ENCODE data around the gene PRAC1.
"Not testable (repeated sequence)": the region's sequence is repeated elsewhere in the genome, so short reads cannot be mapped to it uniquely, and the experiment has no call there.

Gene PRAC1

DNA sequence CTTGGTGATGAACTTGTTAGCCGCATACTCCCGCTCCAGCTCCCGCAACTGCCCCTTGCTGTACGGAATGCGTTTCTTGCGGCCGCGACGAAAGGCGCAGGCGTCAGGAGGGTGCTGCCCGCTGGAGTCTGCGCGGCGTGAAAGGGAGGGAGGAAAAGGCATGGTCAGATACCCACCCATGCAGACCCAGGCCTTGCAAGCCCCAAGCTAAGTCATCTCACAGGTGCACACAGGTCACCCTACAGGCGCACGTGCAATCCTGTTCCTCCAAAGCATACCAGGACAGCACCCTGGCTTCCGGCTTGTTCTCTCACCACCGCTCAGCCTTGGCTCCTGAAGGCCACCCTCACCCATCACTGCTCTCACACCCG lies 4.6 kb upstream of the PRAC1 start:
- DNase-seq (ENCODE audit: low read depth): no peak

DNA sequence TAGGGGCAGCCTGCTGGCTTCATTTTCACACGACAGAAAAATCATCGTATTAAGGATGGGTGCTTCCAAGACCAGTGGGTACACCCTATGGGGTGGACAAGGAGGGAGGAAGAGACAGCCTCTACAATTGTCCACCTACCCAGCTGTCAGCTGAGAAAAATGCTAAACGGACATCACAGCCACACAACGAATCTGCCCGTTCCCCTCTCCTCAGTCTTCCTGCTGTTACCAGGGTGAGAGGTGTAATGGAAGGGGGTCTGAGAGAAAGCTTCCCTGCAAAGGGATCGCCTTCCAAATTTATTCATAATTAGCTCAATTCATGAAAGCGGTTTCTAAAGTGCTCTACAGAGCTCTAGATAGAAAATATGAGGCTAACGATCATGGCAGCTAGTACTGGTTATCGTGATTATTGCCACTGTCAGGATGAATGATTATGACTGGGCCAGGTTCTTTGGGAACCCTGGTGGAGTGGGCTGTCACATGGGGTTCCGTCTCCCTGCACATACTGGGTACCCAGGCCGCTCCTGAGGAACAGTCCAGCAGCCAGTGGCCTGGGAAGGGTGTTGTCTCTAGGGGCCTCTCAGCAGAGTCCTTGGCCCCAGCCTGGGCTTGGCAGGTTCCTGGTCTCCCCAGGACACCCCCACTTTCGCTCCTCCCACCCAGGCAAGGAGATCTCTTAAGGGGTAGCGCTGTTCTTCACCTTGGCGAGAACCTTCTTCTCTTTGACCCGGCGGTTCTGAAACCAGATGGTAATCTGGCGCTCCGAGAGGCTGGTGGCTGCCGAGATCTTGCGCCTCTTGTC lies 4.0 kb upstream of the PRAC1 start:
- no peak for DNase-seq (ENCODE audit: low read depth)

DNA sequence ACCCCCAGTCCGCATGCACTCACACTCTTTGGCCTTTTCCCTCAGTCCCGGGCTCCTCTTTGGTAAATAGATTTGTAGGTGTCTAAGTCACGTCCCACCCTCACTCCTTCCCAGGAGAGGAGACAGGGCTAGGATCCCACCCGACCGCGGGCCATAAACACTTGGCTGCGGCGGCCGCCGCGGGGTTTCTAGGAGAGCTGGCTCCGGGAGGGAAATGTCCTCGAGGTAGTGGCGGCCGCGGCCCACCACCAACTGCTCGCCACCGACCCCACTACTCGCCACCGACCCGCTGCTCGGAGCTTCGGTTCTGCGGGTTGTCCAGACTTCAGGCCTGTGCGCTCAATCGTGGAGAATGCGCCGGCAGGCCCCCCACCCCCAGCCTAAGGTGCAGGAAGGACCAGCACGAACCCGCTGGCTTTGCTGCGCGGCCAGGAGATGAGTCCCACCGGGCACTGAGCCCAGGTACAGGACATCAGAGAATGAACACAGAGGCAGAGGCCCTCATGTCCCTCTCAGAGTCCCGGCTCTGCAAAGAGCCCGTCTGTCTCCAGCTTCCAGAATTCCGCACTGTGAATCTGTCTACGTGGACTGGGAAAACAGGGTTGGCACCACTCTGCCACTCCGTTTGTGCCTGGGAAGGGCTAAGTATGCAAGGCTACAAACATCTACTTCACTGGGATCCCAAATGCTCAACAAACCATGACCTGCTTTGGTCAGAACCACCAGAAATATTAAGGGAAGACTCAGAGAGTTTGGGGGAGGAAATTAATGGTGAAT lies 3.2 kb upstream of the PRAC1 start:
- DNase-seq (ENCODE audit: low read depth): no peak

DNA sequence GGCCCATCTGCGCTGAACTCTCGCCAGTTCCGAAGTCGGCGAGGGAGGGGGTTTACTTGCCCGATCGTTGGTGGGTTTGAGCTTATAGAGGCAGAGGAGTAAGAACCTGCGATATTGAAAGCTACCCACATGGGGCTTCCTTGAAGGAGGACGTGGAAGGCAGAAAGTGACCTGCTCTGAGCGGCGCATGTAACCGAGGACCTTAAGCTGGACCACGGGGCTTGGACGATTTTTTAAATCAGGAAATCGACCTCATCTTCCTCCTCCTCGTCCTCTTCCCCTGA lies 2.6 kb upstream of the PRAC1 start:
- no peak for DNase-seq (ENCODE audit: low read depth)

DNA sequence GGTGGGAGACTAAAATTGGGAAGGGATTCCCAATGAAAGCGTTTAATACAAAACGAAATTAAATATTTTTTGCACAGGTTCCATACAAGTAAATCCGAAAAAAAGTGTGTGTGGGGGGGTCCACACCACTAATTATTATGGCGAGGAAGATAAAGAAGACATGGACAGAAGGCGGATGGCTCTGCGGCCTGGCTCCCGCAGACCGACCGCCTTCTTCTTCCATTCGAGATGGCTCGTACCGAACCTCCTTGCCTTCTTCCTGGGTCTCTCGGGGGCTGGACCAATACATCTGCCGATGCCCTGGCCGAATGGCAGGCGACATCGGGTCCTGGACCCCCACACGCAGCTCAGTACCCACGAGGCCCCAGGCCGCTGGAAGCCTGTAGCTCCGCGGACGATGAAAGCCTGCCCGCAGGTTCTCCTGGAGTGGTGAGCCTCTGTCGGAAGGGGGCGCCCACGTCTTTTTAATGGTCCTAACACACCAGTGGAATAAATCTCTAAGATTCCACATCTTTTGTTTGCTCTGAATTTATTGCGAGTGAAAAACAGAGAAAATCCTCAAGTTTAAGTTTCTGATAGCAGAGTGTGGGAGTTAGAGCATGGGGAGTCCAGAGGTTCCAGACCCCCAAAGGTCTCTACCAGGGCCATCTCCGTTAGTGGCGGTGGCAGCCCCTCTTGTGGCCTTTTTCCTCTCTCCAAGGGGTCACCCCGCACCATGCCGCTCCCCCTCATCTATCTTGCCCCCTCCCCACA lies 2.1 kb upstream of the PRAC1 start:
- peak; percentile 63 for DNase-seq (ENCODE audit: low read depth)

DNA sequence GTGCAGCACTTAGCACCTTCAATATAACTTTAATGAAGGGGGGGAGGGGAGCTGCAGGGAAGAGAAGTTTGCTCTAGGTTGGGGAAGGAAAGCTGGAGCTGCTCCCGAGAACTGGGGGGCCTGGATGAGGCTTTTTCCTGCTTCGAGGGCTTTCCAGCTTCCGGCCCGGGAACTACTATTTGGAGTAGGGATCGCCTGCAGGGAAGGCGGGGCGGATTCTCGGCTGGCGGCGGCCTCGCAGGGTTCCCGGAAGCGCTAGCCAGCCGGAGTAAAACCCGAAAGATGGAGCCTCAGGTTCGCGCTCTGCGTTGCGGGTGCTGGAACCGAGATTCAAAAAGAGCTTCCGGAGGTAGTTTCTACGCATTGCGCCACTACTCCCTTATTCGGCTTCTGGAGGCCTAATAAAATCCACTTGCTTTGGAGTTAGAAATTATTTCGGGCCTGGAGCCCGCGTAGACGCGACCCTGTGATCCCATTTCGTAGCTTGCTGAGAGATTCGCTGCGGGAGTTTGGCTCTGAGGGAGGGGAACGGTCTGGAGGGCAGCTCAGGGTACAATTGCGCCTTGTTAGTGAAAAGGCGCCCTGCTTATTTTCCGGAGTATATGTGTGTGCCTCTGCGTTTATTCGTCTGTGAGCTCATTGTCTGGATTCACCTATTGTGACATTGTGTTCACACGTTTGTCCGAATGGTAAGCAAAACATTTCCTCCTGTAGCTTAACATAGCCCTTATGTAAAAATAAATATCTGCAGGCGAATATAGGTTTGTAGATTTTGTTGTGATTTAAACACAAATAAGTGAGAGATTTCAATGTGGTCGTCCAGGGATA lies 1.3 kb upstream of the PRAC1 start:
- DNase-seq (ENCODE audit: low read depth): no peak

DNA sequence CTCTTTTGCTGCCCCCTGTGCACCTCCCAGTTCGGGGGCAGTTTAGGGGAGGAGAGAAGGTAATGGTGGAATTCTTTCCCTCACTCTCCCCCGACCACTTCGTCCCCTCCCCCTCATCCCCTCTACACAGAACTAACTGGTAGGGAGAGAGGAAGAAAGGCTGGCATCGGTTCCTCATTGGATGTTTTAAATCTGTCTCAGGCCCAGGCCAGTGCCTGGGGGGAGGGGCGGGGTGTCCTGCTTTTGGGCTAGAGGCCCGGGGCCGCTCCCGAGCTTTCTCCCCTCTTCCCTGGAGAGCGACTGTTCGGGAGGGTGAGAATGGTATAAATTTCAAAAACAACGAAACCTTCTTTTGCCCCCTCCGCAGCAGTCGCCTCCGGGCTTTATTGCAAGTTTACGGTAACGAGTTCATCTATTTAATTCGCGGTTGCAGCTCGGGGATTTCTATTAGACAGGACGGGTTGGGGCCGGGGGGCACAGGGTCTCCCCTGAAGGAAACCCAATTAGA lies 651 bp upstream of the PRAC1 start, which contains the start of gene PRAC2:
Gene PRAC2 (plus strand): TSS at position 271 of the 508 bp plus-strand sequence. CDS start 1,226 bp downstream, outside the sequence.
- no peak for DNase-seq (ENCODE audit: low read depth)

DNA sequence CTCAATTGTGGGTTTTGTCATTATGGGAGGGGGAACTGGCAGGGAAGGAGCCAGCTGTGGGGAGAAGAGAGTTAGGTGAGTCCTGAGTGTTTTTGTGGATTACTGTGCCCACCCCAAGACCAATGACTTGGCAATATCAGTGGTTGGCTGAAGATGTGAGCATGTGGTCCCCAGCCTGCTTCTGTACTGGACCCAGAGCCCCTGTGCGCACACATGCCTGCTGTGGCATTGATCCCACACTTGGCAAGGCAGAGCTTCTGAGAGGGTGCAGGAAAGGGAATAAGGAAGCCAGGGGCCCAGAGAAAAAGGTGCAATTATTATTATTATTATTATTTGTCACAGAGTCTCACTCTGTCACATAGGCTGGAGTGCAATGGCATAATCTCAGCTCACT lies 1.3 kb downstream of the PRAC1 start:
- DNase-seq (ENCODE audit: low read depth): no peak

DNA sequence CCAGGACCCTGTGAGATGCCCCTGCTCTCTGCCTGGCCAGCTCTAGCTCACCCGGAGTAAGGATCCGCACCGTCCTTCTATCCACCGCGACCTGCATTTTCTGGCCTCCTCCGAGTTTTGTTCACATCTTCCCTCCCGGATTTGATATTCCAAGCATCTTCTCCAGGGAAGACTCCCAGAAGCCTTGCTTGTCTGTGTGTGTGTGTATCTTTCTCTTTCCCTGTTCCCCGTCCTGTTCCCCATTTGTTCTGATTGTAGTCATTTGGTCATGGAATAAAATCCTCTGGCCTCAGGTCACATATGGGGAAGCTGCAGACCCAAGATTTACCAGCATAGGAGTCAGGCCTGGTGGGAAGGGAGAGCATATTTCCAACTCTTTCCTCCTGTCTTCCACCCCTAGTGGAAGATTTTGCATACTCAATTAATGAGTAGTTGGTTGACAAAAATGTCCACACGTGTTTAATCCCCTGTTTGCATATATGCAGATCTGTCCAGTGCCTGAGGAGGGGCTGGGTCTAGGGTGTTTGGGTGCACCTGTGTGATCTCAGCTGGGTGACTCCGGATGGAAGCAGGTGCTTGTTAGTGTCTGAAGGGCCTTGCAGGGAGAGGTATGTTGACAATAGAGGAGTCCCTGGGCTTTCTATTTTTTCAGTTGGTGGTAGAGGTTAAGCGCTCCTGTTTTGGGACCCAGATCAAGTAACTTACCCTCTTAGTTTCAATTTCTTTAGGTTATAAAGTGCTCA lies 1.9 kb downstream of the PRAC1 start:
- no peak for DNase-seq (ENCODE audit: low read depth)

DNA sequence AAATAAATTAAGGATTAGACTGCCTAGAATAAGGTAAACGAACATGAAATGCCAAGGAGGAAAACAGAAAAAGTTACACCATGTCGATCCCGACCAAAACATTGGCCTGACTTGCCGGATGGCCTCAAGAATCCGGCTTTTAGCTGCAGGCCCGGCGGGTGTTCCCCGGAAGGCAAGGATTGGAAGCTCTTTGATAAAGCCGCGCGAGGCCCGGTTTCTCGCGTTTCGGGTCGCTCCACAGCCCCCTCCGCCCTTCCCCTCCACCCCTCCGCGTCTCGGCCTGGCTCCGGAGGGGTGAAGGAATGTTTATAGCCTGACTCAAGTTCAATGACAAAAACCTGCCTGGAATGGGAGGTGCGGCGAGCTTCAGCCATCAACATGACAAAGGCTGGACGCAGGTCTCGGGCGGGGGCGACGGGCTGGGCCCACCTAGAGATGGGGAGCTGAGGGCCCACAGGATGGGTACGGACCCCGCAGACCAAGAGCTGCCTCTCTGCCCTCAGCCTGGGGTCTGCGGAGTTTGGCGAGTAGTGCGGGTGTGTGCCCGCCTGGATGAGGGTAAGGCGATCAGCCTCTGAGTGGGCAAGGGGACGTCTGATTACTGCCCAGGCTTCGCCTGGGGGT lies 2.6 kb downstream of the PRAC1 start:
- DNase-seq (ENCODE audit: low read depth): no peak

DNA sequence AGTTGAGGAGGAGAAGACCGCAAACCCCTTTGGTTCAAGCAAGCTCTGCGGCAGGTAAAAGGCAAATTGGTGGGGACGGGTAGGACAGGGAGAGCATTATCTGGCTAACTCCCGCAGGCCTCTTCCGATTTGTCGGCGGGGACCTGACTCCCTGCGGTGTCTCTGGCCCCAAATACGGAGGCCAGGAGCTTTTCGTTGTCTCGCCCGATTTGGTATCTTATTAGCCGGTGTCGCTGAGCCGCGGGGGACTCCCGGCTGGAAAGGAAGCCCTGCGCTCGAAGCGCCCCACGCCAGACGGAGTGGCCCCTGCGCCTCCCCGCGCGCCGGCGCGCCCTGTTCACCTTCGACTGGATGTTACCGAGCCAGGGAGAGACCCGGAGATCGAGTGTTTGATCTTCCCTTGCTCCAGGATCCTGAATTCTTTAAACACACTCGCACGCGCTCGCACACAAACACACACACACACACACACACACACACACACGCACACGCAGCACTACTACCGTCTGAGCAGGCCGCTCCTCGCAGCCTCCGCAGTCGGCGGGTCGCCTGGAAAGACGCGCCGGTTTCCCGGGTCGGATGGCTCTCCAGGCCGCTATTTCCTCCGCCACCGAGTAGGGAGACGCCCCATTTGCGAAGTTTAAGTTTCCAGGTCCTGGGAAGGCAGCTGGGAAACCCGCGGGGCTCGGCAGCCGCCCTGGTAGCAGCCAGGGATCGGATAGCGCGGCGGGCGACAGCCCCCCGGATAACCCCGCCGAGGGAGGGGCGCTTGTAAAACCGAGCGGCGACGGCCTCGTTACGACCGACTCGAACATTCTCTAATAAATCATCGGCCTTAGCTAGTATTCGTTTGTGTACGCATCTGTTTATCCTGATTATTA lies 3.3 kb downstream of the PRAC1 start:
- no peak for DNase-seq (ENCODE audit: low read depth)

DNA sequence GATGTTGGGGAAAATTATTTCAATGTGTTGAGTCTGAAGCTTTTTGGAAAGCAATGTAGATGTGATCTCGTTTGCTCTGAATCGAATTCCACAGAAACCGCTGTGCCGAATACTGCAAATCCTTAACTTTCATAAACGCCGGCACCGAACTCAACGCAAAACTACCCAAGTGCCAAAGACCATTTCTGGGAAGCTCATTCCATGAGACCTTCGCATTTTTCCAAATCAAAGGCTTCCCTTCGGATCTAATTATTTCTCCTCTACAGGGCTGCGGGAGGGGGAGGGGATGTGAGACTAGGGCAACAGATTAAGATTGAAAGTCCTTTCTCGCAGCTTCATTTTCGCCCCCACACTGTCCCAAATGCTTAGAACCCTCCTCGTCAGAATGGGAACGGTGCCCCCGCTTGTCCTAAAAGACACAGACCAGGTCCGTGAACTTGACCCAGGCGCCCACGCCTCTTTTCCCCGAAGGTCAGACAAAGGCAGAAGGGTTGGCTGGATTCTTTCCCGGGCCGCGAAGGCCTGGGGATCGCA lies 4.0 kb downstream of the PRAC1 start:
- no peak for DNase-seq (ENCODE audit: low read depth)

DNA sequence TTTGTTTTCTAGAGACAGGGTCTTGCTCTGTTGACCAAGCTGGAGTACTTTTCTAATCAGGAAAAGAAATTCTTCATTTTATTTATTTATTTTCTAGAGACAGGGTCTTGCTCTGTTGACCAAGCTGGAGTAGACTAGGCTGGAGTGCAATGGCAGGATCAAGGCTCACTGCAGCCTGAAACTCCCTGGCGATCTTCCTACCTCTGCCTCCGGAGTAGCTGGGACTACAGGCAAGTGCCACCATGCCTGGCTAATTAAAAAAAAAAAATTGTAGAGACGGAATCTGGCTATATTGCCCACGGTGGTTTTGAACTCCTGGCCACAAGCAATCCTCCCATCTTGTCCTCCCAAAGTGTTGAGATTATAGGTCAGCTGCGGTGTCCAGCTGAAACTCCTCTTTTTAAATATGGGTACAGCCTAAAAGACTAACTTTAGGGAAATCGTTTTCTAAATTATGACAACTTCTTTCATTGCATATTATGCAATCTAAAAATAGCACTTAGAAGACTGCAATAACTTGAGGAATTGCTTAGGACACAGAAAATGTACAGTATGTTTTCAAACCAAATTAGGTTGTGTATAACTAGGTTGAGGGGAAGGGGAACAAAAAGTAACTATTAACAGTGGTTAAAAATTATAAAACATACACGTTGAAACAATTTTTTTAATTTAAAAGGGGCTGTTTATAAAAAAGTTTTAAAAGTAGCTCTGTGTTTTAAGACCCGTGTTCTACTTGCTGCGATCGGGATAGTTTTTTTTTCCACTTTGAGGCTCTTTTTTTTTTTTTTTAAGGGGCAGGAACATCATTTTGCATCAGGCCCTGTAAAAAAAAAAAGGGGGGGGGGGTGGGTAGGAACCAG lies 4.7 kb downstream of the PRAC1 start:
- no peak for DNase-seq (ENCODE audit: low read depth)

DNA sequence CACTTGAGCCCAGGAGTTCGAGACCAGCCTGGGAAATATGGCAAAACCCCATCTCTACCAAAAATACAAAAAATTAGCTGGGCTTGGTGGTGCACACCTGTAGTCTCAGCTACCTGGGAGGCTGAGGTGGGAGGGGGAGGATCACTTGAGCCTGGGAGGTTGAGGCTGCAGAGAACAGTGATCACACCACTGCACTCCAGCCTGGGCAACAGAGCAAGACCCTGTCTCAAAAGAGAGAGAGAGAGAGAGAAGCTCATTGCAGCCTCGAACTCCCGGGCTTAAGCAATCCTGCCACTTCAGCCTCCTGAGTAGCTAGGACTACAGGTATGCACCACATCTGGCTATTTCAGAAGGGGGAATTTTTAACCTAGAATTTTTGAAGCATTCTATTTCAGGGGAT lies 5.8 kb downstream of the PRAC1 start:
- not testable (repeated sequence) for DNase-seq (ENCODE audit: low read depth)

DNA sequence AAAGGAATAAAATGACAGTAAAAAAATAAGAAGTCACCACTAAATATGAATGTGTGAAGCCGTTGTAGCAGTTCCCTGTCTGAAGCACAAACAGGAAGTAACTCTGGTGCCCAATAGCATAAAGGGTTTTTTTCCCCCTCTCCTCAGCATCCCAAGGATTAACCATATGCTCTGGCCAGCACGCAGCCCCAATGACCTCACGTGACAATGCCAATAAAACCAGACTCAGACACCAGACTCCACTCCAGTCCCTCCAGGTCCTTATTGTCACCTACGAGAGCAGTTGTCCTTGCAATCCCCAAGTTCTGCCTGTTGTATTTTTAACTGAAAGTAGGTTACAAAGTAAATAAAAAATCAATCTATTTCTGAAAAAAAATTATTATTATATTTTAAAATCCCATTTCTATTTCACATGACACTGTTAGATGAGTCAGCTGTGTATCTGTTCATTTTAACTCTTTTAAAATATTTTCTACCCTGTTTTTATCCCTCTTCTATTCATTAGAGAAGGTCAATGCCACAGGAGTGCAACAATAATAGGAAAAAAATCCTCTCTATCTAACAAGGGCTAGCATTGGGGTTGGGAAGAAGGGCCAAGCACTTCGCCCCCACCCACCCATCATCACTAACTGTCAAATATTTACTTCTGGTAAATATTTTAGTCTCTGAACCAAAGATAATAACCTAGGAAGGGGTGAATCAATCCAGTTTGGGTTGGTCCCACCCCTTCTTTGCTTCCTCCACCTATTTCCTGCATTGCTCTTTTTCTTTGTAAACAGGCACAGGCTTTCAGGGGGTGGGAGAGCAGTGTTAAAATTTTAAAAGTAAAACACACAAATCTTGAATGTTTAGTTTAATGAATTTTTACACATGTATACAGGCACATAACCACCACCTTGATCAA lies 6.6 kb downstream of the PRAC1 start:
- no peak for DNase-seq (ENCODE audit: low read depth)

DNA sequence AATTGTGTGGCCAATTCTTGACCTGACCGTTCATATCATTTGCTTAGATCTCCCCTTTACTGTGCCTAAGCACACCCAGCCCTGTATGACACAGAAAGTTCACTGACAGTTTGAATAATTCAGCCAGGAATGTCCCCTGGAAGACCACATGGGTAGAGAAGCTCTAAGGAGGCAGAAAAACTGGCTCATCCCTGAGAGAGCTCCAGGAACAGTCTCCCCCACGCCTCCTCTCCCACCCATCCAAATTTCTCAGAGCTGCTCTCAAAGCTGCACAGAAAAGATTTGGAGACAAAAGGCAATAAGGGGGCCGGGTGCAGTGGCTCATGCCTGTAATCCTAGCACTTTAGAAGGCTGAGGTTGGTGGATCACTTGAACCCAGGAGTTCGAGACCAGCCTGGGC lies 11.2 kb downstream of the PRAC1 start:
- DNase-seq (ENCODE audit: low read depth): no peak
